GM19240 (cell line): ENCODE results near the gene RNASEL.
"Not testable (repeated sequence)": the region's sequence is repeated elsewhere in the genome, so short reads cannot be mapped to it uniquely, and the experiment has no call there.

Experiments used
- DNase-seq: peaks from one replicate; pipeline ENCODE4 v3.0.0; 2011; ENCODE audit warnings: low spot score; ENCODE audit not compliant: insufficient read length

RNASEL gene

DNA sequence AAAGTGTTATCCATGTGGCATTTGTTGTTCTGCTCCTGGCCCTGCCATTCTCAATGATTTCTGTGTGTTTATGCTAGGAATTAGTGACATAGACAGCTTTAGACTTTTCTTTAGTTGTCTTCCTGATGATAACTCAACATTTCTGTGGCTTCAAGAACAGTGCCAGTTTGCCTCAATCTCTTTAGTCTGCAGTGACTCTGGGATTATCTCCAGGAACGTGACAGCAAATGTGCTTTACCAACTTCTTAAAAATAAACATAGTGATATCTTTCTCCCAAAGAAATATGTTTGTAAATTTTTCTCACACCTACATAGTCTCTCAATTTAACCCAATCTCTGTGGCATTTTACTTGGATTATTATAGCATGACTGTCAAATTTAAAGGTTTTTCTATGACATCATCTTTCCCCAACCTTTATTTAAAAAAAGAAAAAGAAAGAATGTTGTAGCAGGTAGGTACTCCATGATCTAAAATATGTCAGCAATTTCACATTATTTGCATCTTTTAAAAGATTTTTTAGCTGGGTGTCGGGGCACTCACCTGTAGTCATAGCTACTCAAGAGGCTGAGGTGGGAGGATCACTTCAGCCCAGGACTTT, 24.6 kb downstream of the RNASEL start:
- DNase-seq = no peak

DNA sequence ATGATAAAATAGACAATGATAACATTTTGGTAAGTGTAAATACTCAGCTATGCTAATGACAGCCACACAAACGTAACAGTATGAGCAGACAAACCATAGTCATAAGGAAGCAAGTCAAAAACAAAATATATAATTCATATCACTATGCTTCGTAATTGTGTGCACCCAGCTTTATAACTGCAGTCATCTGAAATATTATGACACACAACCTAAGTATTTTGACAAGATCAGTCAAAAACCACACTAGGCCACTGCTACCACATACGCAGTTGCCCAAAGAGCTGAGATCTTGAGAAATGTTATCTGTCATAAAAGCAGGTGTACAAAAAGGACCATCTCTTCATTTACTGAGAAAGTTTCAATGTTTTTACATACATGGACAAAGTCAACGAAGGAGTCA, 26.0 kb downstream of the RNASEL start:
- no peak for DNase-seq

DNA sequence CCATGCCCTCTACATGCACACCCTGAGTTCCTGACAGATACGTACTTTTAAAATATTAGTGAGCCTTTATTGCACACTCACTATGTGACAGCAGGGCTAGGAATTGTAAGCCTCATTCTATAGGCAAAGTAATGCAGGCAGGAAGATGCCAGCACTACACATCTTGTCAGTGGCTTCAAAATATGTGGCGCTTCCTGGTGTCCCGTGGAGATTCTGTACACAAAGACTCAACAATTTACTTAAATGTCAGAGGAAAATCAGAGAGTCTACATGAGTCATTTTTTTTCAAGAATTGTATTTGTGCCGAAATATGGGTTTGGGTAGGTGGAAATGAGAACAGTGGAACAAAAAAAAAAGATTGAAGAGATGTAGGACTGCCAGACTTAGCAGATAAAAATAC, 27.6 kb downstream of the RNASEL start:
- DNase-seq = no peak

DNA sequence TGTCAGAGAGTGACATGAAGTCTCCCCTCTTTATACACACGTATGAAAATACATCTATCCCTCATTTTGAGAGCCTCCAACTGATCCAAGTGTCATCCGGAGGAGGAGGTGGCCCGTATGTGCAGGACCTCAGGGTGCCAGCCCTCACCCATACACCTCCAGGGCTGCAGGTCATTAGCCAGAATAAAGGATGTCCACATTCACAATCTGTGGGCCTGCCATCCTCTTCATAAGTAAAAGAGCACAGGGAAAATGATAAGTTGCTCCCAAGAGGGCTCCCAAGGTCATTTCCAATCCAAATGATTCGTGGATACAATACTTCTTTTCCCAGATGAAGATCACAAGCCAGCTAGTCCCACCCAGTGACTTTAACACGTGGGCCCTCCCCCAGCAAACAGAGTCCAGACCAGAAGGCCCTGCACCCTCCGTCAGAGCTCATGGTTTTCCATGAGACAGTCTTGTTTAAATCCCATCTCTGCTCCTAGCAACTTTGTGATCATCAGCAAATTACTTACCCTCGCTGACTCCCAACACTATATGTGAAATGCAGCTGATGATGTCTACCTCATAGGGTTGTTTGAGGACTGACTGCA, 28.6 kb downstream of the RNASEL start:
- no peak for DNase-seq

DNA sequence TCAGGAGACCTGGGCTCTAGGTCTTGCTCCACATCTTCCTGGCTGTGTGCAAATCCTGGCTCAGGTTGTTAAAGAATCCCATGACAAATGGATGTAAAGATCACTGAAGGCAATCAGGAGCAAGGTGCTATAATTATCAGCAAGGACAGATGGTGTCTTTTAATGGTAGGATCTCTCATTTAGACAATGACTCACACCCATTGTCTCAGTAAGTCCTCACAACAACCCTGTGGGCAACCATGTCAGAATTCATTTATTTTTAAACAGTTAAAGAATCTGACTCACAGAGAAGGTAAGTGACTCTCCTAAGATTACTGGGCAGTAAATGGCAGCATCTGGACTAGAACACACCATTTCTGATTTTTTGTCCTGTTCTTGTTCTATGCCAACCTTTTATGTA, 32.8 kb downstream of the RNASEL start:
- DNase-seq = no peak

DNA sequence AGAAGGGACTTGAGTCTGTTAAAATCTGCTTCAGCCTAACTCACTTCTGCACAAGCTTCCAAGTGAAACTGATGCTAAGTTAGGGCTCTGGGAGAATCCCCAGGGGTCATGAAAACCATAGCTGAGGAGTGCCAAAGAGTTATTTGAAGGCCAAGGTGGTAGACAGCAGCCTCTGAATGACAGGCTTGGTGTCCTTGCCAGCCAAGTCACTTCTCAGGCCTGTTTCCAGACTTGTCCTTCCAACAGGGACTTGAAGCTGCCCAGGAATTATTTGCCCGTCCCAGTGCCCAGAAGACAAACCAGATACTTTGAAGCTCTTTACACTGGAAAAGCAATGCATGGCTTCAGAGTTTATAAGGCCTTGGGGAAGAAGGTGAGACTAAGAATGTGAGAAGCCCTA, 33.6 kb downstream of the RNASEL start:
- no peak for DNase-seq

DNA sequence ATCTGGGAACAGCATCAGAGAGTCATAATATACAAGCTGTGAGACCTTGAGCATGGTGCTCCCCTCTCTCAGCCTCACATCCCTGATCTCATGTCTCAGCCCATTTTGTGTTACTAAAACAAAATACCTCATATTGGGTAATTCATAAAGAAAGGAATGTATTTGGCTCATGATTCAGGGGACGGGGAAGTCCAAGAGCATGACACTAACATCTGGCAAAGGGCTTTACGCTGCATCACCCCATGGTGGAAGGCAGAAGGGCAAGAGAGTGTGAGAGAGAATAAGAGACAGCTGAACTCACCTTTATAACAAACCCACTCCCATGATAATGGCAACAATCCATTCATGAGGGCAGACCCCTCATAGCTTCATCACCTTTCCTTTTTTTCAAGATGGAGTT, 36.5 kb downstream of the RNASEL start:
- DNase-seq = no peak

DNA sequence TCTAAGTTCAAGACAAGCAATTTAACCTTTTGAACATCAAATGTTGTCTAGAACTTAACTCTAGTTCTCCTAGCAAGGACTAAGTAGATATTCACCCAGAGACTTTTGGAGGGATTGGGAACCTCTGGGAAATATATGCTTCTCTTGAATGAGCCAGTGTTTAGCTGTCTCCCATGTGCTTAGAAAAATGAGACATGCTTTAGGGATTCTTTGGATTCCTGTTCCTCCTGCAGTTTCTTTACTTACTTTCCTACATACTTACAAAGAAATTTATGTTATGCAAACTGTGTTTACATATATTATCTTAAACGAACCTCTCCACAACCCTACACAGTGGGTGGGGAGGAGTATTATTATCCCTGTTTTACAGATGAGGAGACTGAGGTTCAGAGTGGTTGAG, 39.2 kb downstream of the RNASEL start:
- no peak for DNase-seq

DNA sequence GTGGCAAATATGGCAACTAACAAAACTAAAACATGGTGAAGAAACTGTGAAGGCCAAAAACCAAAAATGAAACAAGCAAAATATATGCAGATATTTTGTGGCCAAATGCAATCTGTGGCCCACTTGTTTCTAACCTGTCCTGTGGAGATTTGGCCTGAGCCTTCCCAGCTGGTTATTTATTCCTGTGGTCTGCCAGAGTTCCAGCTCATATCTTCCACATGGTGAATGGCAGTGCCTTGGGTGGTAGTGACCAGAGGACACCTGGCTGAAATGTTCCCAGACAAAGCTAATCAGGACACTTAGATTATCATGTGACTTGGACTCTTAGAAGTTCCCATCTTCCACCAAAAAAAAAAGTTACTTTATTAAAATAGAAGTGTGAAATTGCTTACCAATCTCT, 39.7 kb downstream of the RNASEL start:
- DNase-seq = no peak

DNA sequence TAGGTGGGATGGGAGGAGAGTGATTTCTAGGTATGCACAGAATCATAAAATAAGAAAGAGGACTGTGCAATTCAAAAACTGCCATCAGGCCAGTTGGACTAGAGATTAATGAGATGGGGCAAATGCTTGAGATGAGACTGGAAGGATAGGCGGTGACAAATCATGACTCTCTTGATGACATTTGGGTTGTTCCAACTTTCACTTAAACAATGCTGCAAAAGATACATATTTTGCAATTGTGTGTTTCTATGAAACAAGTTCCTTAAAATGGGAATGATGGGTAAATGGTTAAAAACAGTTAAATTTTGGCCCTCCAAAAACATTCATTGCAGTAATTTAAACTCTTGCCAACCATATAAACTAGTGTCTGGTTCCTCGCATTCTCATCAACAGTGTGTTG, 55.2 kb downstream of the RNASEL start:
- DNase-seq = no peak

DNA sequence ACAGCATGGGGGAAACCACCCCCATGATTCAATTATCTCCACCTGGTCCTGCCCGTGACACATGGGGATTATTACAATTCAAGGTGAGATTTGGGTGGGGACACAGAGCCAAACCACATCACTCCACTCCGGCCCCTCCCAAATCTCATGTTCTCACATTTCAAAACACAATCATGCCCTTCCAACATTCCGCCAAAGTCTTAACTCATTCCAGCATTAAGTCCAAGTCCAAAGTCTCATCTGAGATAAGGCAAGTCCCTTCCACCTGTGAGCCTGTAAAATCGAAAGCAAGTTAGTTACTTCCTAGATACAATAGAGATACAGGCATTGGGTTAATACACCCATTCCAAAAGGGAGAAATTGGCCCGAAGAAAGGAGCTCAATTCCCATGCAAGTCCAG, 60.9 kb downstream of the RNASEL start:
- DNase-seq = not testable (repeated sequence)

DNA sequence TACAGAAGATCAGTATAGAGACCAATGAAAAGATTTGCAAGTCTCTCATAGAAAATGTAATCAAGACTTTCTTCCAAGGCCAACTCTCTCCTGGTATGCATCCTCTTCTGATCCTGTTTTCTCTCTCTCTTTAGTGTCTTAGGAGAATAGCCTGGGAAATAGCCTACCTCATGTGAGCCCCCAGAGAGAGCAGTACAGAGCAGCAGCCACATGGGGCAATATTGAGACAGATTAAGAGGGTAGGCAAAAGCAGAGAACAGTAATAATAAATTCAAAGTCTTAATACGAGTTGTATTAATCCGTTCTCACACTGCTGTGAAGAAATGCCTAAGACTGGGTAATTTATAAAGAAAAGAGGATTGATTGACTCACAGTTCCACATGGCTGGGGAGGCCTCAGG, 61.4 kb downstream of the RNASEL start:
- no peak for DNase-seq

DNA sequence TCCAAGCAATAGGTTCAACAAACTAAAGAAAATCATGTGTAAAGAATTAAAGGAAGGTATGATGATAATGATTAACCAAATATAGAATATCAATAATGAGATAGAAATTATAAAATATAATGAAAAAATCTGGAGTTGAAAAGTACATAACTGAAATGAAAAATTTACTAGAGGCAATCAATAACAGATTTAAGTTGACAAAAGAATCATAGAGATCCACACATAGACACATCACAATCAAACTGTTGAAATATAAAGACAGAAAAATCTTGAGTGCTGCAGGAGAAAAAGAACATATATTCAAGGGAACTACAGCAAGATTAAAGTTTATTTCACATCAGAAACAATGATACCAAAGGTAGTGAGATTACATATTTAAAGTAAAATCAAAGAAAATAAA, 63.7 kb downstream of the RNASEL start:
- no peak for DNase-seq
